HG02885 (cell line): Measurements from ENCODE around the gene ELF1.
A peak's percentile ranks its signal among the peaks of the same experiment; 100 is the strongest.

Experiments used
- ATAC-seq: cut with Tn5 transposase; IDR thresholded peaks from one replicate; pipeline ENCODE4 v1.9.1; 2021; ENCODE audit warnings: mild to moderate bottlenecking; ENCODE audit not compliant: unreplicated experiment, poor library complexity

Gene ELF1

GRCh38 chr13:41008349-41008980, 10.7 kb downstream of the ELF1 start:
- no peak for ATAC-seq

- ATAC-seq, result no peak
These were observed 11.4 kb downstream of the ELF1 start for GRCh38 chr13:41007744-41008128.

- ATAC-seq, result no peak
These were observed 12.0 kb downstream of the ELF1 start for GRCh38 chr13:41006978-41007743.

- ATAC-seq, result no peak
These were observed 12.8 kb downstream of the ELF1 start for GRCh38 chr13:41006306-41006705.

- ATAC-seq, result no peak
These were observed 13.4 kb downstream of the ELF1 start for GRCh38 chr13:41005704-41006103.

- peak; percentile 81 for ATAC-seq
These were observed 14.0 kb downstream of the ELF1 start for GRCh38 chr13:41004875-41005693.

- no peak for ATAC-seq
These were observed 16.5 kb downstream of the ELF1 start for GRCh38 chr13:41002606-41003005.

- no peak for ATAC-seq
These were observed 17.4 kb downstream of the ELF1 start for GRCh38 chr13:41001695-41002094.

- ATAC-seq, result no peak
These were observed 19.7 kb downstream of the ELF1 start for GRCh38 chr13:40999416-40999815.

GRCh38 chr13:40996426-40997092, 22.6 kb downstream of the ELF1 start:
- ATAC-seq, result no peak

- no peak for ATAC-seq
These were observed 23.1 kb downstream of the ELF1 start for GRCh38 chr13:40995997-40996396.

GRCh38 chr13:40994581-40995230, 24.4 kb downstream of the ELF1 start:
- ATAC-seq, result peak; percentile 87

GRCh38 chr13:40993987-40994386, 25.1 kb downstream of the ELF1 start:
- no peak for ATAC-seq

GRCh38 chr13:40992678-40993518, 26.2 kb downstream of the ELF1 start:
- ATAC-seq, result no peak

- no peak for ATAC-seq
These were observed 31.4 kb downstream of the ELF1 start for GRCh38 chr13:40987606-40988280.

GRCh38 chr13:40986101-40986856, 32.8 kb downstream of the ELF1 start:
- no peak for ATAC-seq

GRCh38 chr13:40985381-40986100, 33.6 kb downstream of the ELF1 start:
- ATAC-seq, result no peak
